Measurements from ENCODE around the gene MUC2. TPM values are rescaled to one million over a fixed set of nuclear protein-coding genes. Genes with fewer than 3 reads are reported as not detected.

MUC2 gene
- total RNA-seq, 6 experiments from 2014 or later = 0.04 TPM; not detected in 5

DNA sequence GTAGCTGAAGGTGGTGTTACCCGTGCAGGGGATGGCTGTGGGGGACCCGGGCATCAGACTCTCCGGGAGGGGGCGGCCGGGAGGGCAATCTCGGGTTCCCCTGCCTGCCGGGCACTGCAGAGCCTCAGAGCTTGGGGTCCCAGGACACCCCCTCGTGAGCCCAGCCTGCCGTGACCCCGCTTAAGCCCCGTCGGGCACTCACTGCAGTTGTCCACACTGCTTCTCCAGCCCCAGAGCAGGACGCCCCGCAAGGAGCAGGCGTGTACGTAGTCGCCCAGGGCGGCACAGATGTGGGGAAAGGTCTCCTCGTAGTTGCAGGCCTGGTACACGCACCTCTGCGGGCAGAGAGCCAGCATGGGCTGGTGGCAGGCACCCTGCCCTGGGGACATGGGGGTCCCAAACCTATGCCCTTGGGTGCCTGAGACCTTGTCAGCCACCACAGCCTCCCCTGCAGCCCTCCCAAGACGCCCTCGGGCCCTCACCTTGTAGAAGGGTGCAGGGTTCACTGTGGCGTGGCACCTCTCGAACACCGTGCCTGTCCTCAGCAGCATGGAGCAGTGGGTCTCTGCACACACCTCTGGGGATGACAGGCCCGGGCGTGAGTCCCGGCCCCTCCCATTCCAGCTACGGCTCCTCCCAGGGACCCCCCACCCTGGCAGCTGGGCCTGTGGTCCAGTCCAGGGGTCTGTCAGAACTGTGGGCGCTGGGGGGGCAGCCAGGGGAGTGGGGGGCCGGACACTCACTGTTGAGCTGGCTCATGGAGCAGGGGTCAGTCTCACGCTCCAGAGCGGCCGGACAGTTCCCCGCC lies 47.0 kb upstream of the MUC2 start:
- Histone ChIP-seq H3K27me3 (no peaks in the 10 kb centered on the region), H3K36me3 (no peaks in the 10 kb centered on the region), H3K9me3 (no peaks in the 10 kb centered on the region), H3K4me3 (no peak overlapping the region), H3K4me1 (no peaks in the 10 kb centered on the region), H3K27ac (no peak overlapping the region)
- intact Hi-C loops (cut with DNase I) = no loop called here
- TF ChIP-seq POLR2A (IDR thresholded peaks at IDR 0.05) = no peak
- TF ChIP-seq, protein P1, sequence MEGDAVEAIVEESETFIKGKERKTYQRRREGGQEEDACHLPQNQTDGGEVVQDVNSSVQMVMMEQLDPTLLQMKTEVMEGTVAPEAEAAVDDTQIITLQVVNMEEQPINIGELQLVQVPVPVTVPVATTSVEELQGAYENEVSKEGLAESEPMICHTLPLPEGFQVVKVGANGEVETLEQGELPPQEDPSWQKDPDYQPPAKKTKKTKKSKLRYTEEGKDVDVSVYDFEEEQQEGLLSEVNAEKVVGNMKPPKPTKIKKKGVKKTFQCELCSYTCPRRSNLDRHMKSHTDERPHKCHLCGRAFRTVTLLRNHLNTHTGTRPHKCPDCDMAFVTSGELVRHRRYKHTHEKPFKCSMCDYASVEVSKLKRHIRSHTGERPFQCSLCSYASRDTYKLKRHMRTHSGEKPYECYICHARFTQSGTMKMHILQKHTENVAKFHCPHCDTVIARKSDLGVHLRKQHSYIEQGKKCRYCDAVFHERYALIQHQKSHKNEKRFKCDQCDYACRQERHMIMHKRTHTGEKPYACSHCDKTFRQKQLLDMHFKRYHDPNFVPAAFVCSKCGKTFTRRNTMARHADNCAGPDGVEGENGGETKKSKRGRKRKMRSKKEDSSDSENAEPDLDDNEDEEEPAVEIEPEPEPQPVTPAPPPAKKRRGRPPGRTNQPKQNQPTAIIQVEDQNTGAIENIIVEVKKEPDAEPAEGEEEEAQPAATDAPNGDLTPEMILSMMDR (IDR thresholded peaks at IDR 0.05) = no peak
- 60% methylated on average over 7 of the region's 36 CpGs for WGBS (ENCODE audit: insufficient coverage, low coverage, low lambda C conversion rate, missing lambda C conversion rate)
- no peak for DNase-seq
- ATAC-seq = no peak

DNA sequence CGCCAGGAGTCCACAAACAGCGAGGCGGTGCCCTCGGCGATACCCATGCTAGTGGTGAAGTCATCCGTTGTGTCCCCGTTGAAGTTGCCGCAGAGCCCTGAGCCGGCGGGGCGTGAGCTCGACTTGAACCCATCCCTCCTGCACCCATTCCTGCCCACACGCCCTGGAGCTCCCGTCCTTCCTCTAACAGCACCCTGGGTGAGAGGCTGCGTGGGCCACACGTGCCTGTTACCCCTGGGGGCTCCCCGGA lies 46.5 kb upstream of the MUC2 start:
- Histone ChIP-seq H3K4me3 (no peak overlapping the region), H3K4me1 (no peaks in the 10 kb centered on the region), H3K27ac (no peak overlapping the region), H3K27me3 (no peaks in the 10 kb centered on the region), H3K36me3 (no peaks in the 10 kb centered on the region), H3K9me3 (no peaks in the 10 kb centered on the region)
- TF ChIP-seq, protein P1 (IDR thresholded peaks at IDR 0.05) = no peak
- TF ChIP-seq POLR2A (IDR thresholded peaks at IDR 0.05) = no peak
- no CpG with 5 or more reads among the region's 17 CpGs for WGBS (ENCODE audit: insufficient coverage, low coverage, low lambda C conversion rate, missing lambda C conversion rate)
- intact Hi-C loops (cut with DNase I) = no loop called here
- ATAC-seq (no peak), DNase-seq (no peak)

DNA sequence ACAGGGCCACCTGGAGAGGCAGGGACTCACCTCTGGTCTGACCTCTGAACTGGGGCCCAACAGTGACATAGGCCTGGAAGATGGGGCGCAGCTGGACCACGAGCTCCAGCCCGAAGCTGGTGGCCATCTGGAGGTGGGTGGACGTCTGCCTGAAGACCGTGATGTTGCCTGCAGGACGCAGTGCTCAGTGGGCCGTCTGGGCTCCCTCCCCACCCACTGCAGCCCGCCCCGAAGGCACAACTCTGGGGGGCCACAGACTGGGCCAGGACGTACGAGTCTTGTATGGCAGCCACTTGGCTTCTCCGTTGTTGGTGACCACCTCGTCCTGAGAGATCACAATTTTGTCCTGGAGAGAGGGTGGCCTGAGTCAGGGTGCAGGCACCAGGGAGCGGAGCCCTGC lies 46.1 kb upstream of the MUC2 start:
- no peaks in the 10 kb centered on the region for H3K36me3 ChIP-seq
- no peak for DNase-seq
- H3K4me3 ChIP-seq = no peak overlapping the region
- 90% methylated on average over 2 of the region's 14 CpGs for WGBS (ENCODE audit: insufficient coverage, low coverage, low lambda C conversion rate, missing lambda C conversion rate)
- H3K9me3 ChIP-seq = no peaks in the 10 kb centered on the region
- H3K27me3 ChIP-seq = no peaks in the 10 kb centered on the region
- no peak for ATAC-seq
- H3K4me1 ChIP-seq = no peaks in the 10 kb centered on the region
- TF ChIP-seq POLR2A (IDR thresholded peaks at IDR 0.05) = no peak
- TF ChIP-seq, protein P1 (IDR thresholded peaks at IDR 0.05) = no peak
- intact Hi-C loops (cut with DNase I) = no loop called here
- no peak overlapping the region for H3K27ac ChIP-seq

DNA sequence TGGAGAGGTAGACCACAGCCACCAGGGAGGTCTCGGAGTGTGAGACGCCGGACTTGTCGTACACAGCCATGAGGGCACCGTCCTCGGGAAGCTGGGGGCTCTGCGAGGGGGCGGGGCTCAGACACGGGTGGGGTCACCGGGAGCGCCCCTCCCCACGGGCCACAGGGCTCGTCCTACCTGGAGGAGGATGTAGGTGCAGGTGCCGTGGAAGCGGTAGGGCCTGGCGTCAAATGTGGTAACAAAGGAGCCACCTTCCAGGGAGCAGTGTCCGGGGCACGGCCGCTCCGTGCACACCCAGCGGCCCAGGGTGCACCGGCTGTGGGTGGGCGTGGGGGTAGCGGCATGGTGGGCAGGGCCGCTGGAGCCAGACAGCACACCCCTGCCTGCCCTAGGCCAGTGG lies 45.6 kb upstream of the MUC2 start:
- 40% methylated on average over 1 of the region's 25 CpGs for WGBS (ENCODE audit: insufficient coverage, low coverage, low lambda C conversion rate, missing lambda C conversion rate)
- no peak for TF ChIP-seq POLR2A (IDR thresholded peaks at IDR 0.05)
- TF ChIP-seq, protein P1 (IDR thresholded peaks at IDR 0.05) = no peak
- Histone ChIP-seq H3K9me3 (no peaks in the 10 kb centered on the region), H3K36me3 (no peaks in the 10 kb centered on the region), H3K4me1 (no peaks in the 10 kb centered on the region), H3K27ac (no peak overlapping the region), H3K4me3 (no peak overlapping the region), H3K27me3 (no peaks in the 10 kb centered on the region)
- intact Hi-C loops (cut with DNase I) = no loop called here
- DNase-seq = no peak
- no peak for ATAC-seq

DNA sequence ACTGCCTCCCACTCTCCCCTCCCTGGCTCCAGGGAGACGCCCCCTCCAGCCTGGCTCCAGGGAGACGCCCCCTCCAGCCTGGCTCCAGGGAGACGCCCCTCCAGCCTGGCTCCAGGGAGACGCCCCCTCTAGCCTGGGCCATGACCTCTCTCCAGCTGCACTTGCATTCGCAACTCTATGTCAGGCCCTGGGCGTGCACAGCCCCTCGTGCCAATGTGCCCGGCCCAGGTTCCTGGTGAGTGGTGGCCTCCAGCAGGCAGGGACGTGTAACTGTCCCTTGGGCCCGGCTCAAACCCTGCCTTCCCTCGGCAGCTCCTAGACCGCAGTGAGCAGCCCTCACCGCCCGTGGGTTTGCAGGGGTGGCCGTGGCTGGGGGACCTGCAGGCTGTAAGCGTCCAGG lies 45.0 kb upstream of the MUC2 start:
- no peaks in the 10 kb centered on the region for H3K27me3 ChIP-seq
- intact Hi-C loops (cut with DNase I) = no loop called here
- H3K4me3 ChIP-seq = no peak overlapping the region
- 33% methylated on average over 2 of the region's 16 CpGs for WGBS (ENCODE audit: insufficient coverage, low coverage, low lambda C conversion rate, missing lambda C conversion rate)
- H3K4me1 ChIP-seq = no peaks in the 10 kb centered on the region
- DNase-seq (no peak), ATAC-seq (no peak)
- no peaks in the 10 kb centered on the region for H3K36me3 ChIP-seq
- no peaks in the 10 kb centered on the region for H3K9me3 ChIP-seq
- no peak overlapping the region for H3K27ac ChIP-seq
- TF ChIP-seq, protein P1 (IDR thresholded peaks at IDR 0.05) = no peak
- TF ChIP-seq POLR2A (IDR thresholded peaks at IDR 0.05) = no peak
